ENCODE measurements around the gene TUBB3. TPM values are rescaled to one million over a fixed set of nuclear protein-coding genes. Genes with fewer than 3 reads are reported as not detected.

TUBB3 gene
- total RNA-seq, 3 donors from 2014 or later = 1.6 to 2.9 (median 1.8) TPM

DNA sequence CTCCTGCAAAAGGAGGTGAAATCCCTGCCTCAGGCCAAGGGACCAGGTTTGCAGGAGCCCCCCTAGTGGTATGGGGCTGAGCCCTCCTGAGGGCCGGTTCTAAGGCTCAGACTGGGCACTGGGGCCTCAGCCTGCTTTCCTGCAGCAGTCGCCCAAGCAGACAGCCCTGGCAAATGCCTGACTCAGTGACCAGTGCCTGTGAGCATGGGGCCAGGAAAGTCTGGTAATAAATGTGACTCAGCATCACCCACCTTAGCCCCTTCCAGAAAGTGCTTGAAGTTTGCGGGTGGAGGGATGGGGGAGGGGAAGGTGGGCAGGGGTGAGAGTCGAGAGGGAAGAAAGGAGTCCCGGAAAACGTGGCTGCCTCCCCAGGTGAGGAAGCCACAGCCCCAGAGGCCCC is 2.4 kb upstream of the TUBB3 start:
- Histone ChIP-seq H3K27ac (peak overlapping the region in 1 of 2 donors; percentile 88), H3K36me3 (no peaks in the 10 kb centered on the region), H3K27me3 (peaks cover 15 to 22% of the 10 kb centered on the region in 2 donors), H3K4me3 (no peak overlapping the region), H3K9me3 (no peaks in the 10 kb centered on the region), H3K4me1 (peaks cover 12 to 28% of the 10 kb centered on the region in 2 donors)
- DNase-seq (ENCODE audit: low spot score in 2 of 2) = no peak
- no peak for TF ChIP-seq POLR2A (IDR thresholded peaks at IDR 0.05)
- TF ChIP-seq, protein P1, sequence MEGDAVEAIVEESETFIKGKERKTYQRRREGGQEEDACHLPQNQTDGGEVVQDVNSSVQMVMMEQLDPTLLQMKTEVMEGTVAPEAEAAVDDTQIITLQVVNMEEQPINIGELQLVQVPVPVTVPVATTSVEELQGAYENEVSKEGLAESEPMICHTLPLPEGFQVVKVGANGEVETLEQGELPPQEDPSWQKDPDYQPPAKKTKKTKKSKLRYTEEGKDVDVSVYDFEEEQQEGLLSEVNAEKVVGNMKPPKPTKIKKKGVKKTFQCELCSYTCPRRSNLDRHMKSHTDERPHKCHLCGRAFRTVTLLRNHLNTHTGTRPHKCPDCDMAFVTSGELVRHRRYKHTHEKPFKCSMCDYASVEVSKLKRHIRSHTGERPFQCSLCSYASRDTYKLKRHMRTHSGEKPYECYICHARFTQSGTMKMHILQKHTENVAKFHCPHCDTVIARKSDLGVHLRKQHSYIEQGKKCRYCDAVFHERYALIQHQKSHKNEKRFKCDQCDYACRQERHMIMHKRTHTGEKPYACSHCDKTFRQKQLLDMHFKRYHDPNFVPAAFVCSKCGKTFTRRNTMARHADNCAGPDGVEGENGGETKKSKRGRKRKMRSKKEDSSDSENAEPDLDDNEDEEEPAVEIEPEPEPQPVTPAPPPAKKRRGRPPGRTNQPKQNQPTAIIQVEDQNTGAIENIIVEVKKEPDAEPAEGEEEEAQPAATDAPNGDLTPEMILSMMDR (IDR thresholded peaks at IDR 0.05) = no peak
- TF ChIP-seq POLR2AphosphoS5 (IDR thresholded peaks at IDR 0.05) = no peak
- intact Hi-C loops (cut with DNase I; ENCODE audit: low total_unique reads) = no loop called here

DNA sequence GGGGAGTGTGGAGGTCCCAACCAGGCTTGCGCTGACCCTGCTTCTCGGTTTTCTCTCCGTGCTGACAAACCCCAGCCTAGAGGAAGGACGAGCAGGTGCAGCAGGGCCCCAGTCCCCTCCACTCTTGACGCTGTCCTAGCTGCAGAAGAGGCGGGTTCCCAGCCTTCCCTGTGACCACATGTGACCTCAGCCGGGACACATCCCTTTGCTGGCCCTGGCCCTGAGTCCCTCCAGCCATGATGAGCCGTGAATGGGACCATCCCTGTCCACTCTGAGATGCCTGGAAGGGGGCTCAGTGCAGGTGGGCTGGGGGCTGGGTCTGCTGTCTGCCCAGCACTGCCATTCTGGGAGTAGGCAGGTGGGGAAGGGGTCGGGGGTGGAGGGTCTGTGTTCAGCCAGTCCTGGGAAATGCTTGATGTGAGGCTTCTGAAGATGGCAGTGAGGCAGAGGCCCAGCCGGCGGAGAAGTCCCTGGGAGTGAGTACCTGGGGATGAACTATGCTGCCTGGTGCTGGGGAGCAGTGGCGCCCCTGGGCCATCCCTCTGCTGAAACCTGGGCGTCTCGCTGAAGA is 1.9 kb upstream of the TUBB3 start:
- intact Hi-C loops (cut with DNase I; ENCODE audit: low total_unique reads) = no loop called here
- H3K4me3 ChIP-seq = peak overlapping the region in 1 of 3 donors; percentile 77
- H3K9me3 ChIP-seq = no peaks in the 10 kb centered on the region
- H3K4me1 ChIP-seq = peaks cover 12 to 32% of the 10 kb centered on the region in 2 donors
- no peaks in the 10 kb centered on the region for H3K36me3 ChIP-seq
- H3K27ac ChIP-seq = peak overlapping the region in 1 of 2 donors; percentile 88
- DNase-seq (ENCODE audit: low spot score in 2 of 2) = no peak
- TF ChIP-seq, protein P1 (IDR thresholded peaks at IDR 0.05) = no peak
- TF ChIP-seq POLR2AphosphoS5 (IDR thresholded peaks at IDR 0.05) (no peak), POLR2A (IDR thresholded peaks at IDR 0.05) (no peak)
- H3K27me3 ChIP-seq = peaks cover 19 to 27% of the 10 kb centered on the region in 2 donors

DNA sequence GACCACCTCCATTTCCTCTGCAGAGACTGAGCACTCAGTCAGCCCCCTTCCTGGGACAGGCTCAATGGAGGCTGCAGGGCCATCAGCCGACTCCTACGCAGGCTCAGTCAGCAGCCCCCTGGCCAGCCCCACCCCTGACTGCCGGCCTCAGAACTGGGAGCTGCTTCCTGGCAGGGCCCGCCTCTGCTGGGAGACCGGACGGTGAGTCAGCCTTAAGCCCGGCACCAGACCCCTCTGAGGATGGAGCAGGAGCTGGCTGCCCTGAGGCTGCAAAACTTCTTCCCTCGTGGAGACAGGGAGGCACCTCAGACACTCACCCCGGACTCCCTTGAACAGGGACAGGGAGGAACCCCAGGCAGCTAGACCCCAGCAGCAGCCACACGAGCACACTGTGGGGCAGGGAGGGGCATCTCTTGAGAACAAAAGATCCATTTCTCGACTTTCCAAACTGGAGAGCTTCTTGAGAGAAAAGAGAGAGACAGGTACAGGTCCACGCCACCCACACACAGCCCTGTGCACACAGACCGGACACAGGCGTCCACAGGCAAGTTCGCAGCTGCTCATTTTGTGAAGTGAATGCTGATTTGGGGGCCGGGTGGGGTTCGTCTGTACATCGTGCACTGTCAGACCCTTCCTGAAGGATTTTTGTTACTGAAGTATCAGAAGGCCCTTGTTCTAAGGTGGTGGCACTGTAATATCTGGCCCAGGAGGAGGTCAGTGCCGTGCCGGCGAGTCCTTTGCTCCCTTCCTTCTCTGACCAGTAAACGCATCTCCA is 1.3 kb upstream of the TUBB3 start:
- no peak for TF ChIP-seq POLR2A (IDR thresholded peaks at IDR 0.05)
- TF ChIP-seq POLR2AphosphoS5 (IDR thresholded peaks at IDR 0.05) = peak in 1 of 3 donors; percentile 56
- H3K36me3 ChIP-seq = no peaks in the 10 kb centered on the region
- intact Hi-C loops (cut with DNase I; ENCODE audit: low total_unique reads) = no loop called here

GRCh38 chr16:89922477-89922883 is 662 bp upstream of the TUBB3 start:
- peak overlapping the region; percentile 54 to 77 (median 54) for H3K4me3 ChIP-seq
- peak in 1 of 2 donors; percentile 65 for DNase-seq (ENCODE audit: low spot score in 2 of 2)
- H3K36me3 ChIP-seq = no peaks in the 10 kb centered on the region
- intact Hi-C loops (cut with DNase I; ENCODE audit: low total_unique reads) = no loop called here
- H3K27ac ChIP-seq = peak overlapping the region; percentile 60 to 88
- TF ChIP-seq, protein P1 (IDR thresholded peaks at IDR 0.05) = no peak
- TF ChIP-seq POLR2AphosphoS5 (IDR thresholded peaks at IDR 0.05) = peak in 1 of 3 donors; percentile 31
- H3K4me1 ChIP-seq = peaks cover 12 to 31% of the 10 kb centered on the region in 2 donors
- H3K27me3 ChIP-seq = peaks cover 22 to 33% of the 10 kb centered on the region in 2 donors
- no peaks in the 10 kb centered on the region for H3K9me3 ChIP-seq

More for the DNA sequence above, 1.3 kb upstream of the TUBB3 start:
- Histone ChIP-seq H3K9me3 (no peaks in the 10 kb centered on the region), H3K4me3 (peak overlapping the region; percentile 54 to 77 (median 54)), H3K27me3 (peaks cover 19 to 33% of the 10 kb centered on the region in 2 donors), H3K4me1 (peaks cover 12 to 32% of the 10 kb centered on the region in 2 donors), H3K27ac (peak overlapping the region; percentile 60 to 88)
- DNase-seq (ENCODE audit: low spot score in 2 of 2) = no peak

DNA sequence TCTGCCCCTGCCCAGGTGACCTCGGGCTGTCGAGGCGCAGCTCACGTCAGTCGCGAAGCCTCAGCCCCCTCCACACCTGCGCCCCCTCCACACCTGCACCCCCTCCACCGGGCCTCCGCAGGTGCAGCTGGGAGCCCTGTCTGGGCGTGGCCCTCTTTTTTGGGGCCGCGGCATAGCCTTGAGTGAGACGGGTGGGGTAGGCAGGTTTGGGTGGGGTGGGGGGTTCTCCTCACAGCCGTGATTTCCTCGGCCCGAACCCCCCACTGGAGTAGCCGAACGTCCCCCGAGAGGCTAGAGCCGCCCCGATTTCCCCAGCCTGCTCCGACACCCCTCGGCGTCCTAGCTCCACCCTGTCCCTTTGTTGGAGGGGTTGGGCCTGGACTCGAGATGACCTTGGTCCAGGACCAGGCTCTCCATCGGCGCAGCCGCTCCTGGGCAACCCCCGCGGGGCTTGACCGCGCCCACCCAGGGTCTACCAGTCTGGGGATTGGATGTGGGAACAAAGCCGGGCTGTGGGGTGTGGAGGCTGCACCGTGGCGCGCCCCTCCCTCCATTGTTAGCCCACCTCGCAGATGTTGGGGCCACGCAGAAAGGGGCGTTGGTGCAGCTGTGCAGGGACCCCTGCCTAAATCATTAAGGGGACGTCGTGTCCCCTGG is 626 bp downstream of the TUBB3 start:
- peak overlapping the region; percentile 54 to 77 (median 54) for H3K4me3 ChIP-seq
- DNase-seq (ENCODE audit: low spot score in 2 of 2) = no peak
- H3K27me3 ChIP-seq = peaks cover 22 to 33% of the 10 kb centered on the region in 2 donors
- TF ChIP-seq POLR2AphosphoS5 (IDR thresholded peaks at IDR 0.05) = no peak
- TF ChIP-seq, protein P1 (IDR thresholded peaks at IDR 0.05) = no peak
- no peak for TF ChIP-seq POLR2A (IDR thresholded peaks at IDR 0.05)
- no peak overlapping the region for H3K27ac ChIP-seq
- H3K36me3 ChIP-seq = no peaks in the 10 kb centered on the region
- H3K4me1 ChIP-seq = peaks cover 4 to 19% of the 10 kb centered on the region in 2 donors
- intact Hi-C loops (cut with DNase I; ENCODE audit: low total_unique reads) = no loop called here
- H3K9me3 ChIP-seq = no peaks in the 10 kb centered on the region

All from breast epithelium (tissue), 4 donors.